Fibroblast of lung (primary cell): Measurements from ENCODE around the gene TMEM161A.

ENCODE experiments used
- CTCF ChIP-seq, 2 donors: IDR thresholded peaks in 1 of 2; conservative IDR thresholded peaks in 1 of 2; 1 replicate in 1 of 2; 2 replicates in 1 of 2; pipeline ENCODE4 v1.5.1; 2011 to 2012; ENCODE audit warnings: low read length in 2 of 2, control low read depth in 1 of 2, inconsistent platforms in 1 of 2, low read depth in 1 of 2, mild to moderate bottlenecking in 1 of 2
- EZH2 ChIP-seq: IDR thresholded peaks from 2 replicates; pipeline ENCODE4 v1.5.1; 2012; ENCODE audit warnings: low read length, control low read depth, mild to moderate bottlenecking; ENCODE audit errors: missing control alignments

- no peak for TF ChIP-seq CTCF (conservative IDR thresholded peaks at IDR 0.05 in 1 of 2, IDR thresholded peaks at IDR 0.05 in 1 of 2; ENCODE audit: low read depth in 1 of 2, low read length in 2 of 2)
- no peak for TF ChIP-seq EZH2
Measured at GRCh38 chr19:19121371-19121770, 16.9 kb downstream of the TMEM161A start.
